NCI-H1105 treated with DMSO at 0.1 percent for 48 hours (cell line): Measurements from ENCODE around the gene FAT2.

Experiments
- DNase-seq: peaks from one replicate; lab custom pipeline; 2025; lab: John Stamatoyannopoulos, UW

The FAT2 gene

GRCh38 chr5:151555760-151556576 is 35.2 kb downstream of the FAT2 start:
- no peak for DNase-seq

GRCh38 chr5:151553695-151554094 is 37.4 kb downstream of the FAT2 start:
- DNase-seq = no peak

GRCh38 chr5:151553130-151553670 is 37.9 kb downstream of the FAT2 start:
- no peak for DNase-seq

GRCh38 chr5:151551985-151552384 is 39.1 kb downstream of the FAT2 start:
- DNase-seq = no peak

- no peak for DNase-seq
Observed at GRCh38 chr5:151550146-151550545, 41.0 kb downstream of the FAT2 start.

- DNase-seq = no peak
Observed at GRCh38 chr5:151549713-151550112, 41.4 kb downstream of the FAT2 start.

GRCh38 chr5:151547364-151547763 is 43.8 kb downstream of the FAT2 start:
- DNase-seq = no peak

- no peak for DNase-seq
Observed at GRCh38 chr5:151541571-151541970, 49.6 kb downstream of the FAT2 start.
